SJSA1 (cell line): ENCODE measurements around the gene MATN4. TPM values are rescaled to one million over a fixed set of nuclear protein-coding genes. Genes with fewer than 3 reads are reported as not detected.
A peak's percentile ranks its signal among the peaks of the same experiment; 100 is the strongest.

ENCODE experiments used
- DNase-seq, 2 experiments: peaks; one replicate each; pipeline ENCODE4 v3.0.0-alpha.2; 2015 to 2020; ENCODE audit warnings: low spot score in 2 of 2, low read depth in 1 of 2
- H3K27ac ChIP-seq: fragments of 250-450 bp; sonication (Bioruptor Pico); 2 replicates; pipeline ENCODE4 v1.5.1; 2020; ENCODE audit warnings: mild to moderate bottlenecking, moderate library complexity
- H3K27me3 ChIP-seq: fragments of 250-450 bp; sonication (Bioruptor Pico); replicated peaks from 2 replicates; pipeline ENCODE4 v1.5.1; 2020; ENCODE audit warnings: mild to moderate bottlenecking, moderate library complexity
- H3K36me3 ChIP-seq: fragments of 250-450 bp; sonication (Bioruptor Pico); 2 replicates; pipeline ENCODE4 v1.5.1; 2020; ENCODE audit warnings: mild to moderate bottlenecking
- H3K4me1 ChIP-seq: fragments of 250-450 bp; sonication (Bioruptor Pico); replicated peaks from 2 replicates; pipeline ENCODE4 v1.6.1; 2021; ENCODE audit warnings: mild to moderate bottlenecking
- H3K4me3 ChIP-seq: fragments of 250-450 bp; sonication (Bioruptor Pico); 2 replicates; pipeline ENCODE4 v1.5.1; 2020; ENCODE audit warnings: mild to moderate bottlenecking
- H3K9me3 ChIP-seq: fragments of 250-450 bp; sonication (Bioruptor Pico); replicated peaks from 2 replicates; pipeline ENCODE4 v1.5.1; 2020; ENCODE audit warnings: mild to moderate bottlenecking
- total RNA-seq: library from RNA; depleted of rRNA; stranded (reverse); fragments of >200 nt; shearing (Covaris generic); gene quantifications from 2 replicates; pipeline ENCODE4 v1.2.3, GENCODE V29; 2014

The MATN4 gene
- total RNA-seq, 1 experiment from 2014 or later, result not detected

GRCh38 chr20:45316150-45317080, 8.3 kb upstream of the MATN4 start:
- Histone ChIP-seq H3K9me3 (no peaks in the 10 kb centered on the region), H3K36me3 (no peaks in the 10 kb centered on the region), H3K27ac (no peak overlapping the region), H3K4me3 (no peak overlapping the region), H3K4me1 (0 out of 2 replicates have a peak, but pooled peaks cover 4% of the 10 kb centered on the region), H3K27me3 (no peaks in the 10 kb centered on the region)
- no peak for DNase-seq

- DNase-seq, result no peak
- Histone ChIP-seq H3K27me3 (no peaks in the 10 kb centered on the region), H3K4me1 (0 out of 2 replicates have a peak, but pooled peaks cover 5% of the 10 kb centered on the region), H3K36me3 (no peaks in the 10 kb centered on the region), H3K4me3 (no peak overlapping the region), H3K9me3 (no peaks in the 10 kb centered on the region), H3K27ac (no peak overlapping the region)
These were observed 7.6 kb upstream of the MATN4 start for GRCh38 chr20:45315672-45316071.

GRCh38 chr20:45313943-45314342, 5.8 kb upstream of the MATN4 start:
- Histone ChIP-seq H3K4me1 (0 out of 2 replicates have a peak, but pooled peaks cover 5% of the 10 kb centered on the region), H3K9me3 (no peaks in the 10 kb centered on the region), H3K4me3 (no peak overlapping the region), H3K36me3 (no peaks in the 10 kb centered on the region), H3K27me3 (no peaks in the 10 kb centered on the region), H3K27ac (no peak overlapping the region)
- no peak for DNase-seq

- no peaks in the 10 kb centered on the region for H3K9me3 ChIP-seq
- H3K27me3 ChIP-seq, result no peaks in the 10 kb centered on the region
- H3K27ac ChIP-seq, result no peak overlapping the region
- DNase-seq, result no peak
- H3K4me3 ChIP-seq, result no peak overlapping the region
- H3K36me3 ChIP-seq, result no peaks in the 10 kb centered on the region
- 0 out of 2 replicates have a peak, but pooled peaks cover 5% of the 10 kb centered on the region for H3K4me1 ChIP-seq
These were observed 5.1 kb upstream of the MATN4 start for GRCh38 chr20:45313065-45313695.

- no peaks in the 10 kb centered on the region for H3K9me3 ChIP-seq
- H3K27ac ChIP-seq, result no peak overlapping the region
- H3K36me3 ChIP-seq, result no peaks in the 10 kb centered on the region
- DNase-seq, result no peak
- H3K4me1 ChIP-seq, result 0 out of 2 replicates have a peak, but pooled peaks cover 5% of the 10 kb centered on the region
- H3K4me3 ChIP-seq, result no peak overlapping the region
- no peaks in the 10 kb centered on the region for H3K27me3 ChIP-seq
These were observed 4.1 kb upstream of the MATN4 start for GRCh38 chr20:45312241-45312640.

- 0 out of 2 replicates have a peak, but pooled peaks cover 5% of the 10 kb centered on the region for H3K4me1 ChIP-seq
- DNase-seq, result peak in 1 of 2 experiments; percentile 20
- no peak overlapping the region for H3K27ac ChIP-seq
These were observed 3.6 kb upstream of the MATN4 start for GRCh38 chr20:45311589-45312211.

GRCh38 chr20:45309075-45309474, 976 bp upstream of the MATN4 start:
- Histone ChIP-seq H3K36me3 (no peaks in the 10 kb centered on the region), H3K4me3 (no peak overlapping the region), H3K4me1 (0 out of 2 replicates have a peak, but pooled peaks cover 5% of the 10 kb centered on the region), H3K27ac (no peak overlapping the region), H3K27me3 (no peaks in the 10 kb centered on the region), H3K9me3 (no peaks in the 10 kb centered on the region)
- no peak for DNase-seq

More at GRCh38 chr20:45311589-45312211, 3.6 kb upstream of the MATN4 start:
- Histone ChIP-seq H3K4me3 (no peak overlapping the region), H3K27me3 (no peaks in the 10 kb centered on the region), H3K9me3 (no peaks in the 10 kb centered on the region), H3K36me3 (no peaks in the 10 kb centered on the region)

- DNase-seq, result no peak
- Histone ChIP-seq H3K27ac (no peak overlapping the region), H3K9me3 (no peaks in the 10 kb centered on the region), H3K4me3 (no peak overlapping the region), H3K36me3 (no peaks in the 10 kb centered on the region), H3K27me3 (no peaks in the 10 kb centered on the region), H3K4me1 (0 out of 2 replicates have a peak, but pooled peaks cover 5% of the 10 kb centered on the region)
These were observed 941 bp downstream of the MATN4 start for GRCh38 chr20:45307076-45307640.

GRCh38 chr20:45306431-45306982, 1.6 kb downstream of the MATN4 start, which contains the start of gene RBPJL:
TSS of gene RBPJL (plus strand) at chr20:45306840. CDS start at chr20:45306923, 83 bp downstream.
- no peak for DNase-seq
- no peaks in the 10 kb centered on the region for H3K9me3 ChIP-seq
- H3K36me3 ChIP-seq, result no peaks in the 10 kb centered on the region
- no peak within 1 kb of the TSS for H3K27ac ChIP-seq
- no peaks in the 10 kb centered on the region for H3K27me3 ChIP-seq
- H3K4me3 ChIP-seq, result no peak within 1 kb of the TSS
- H3K4me1 ChIP-seq, result 0 out of 2 replicates have a peak, but pooled peaks cover 2% of the 10 kb centered on the region

- H3K4me3 ChIP-seq, result no peak overlapping the region
- H3K9me3 ChIP-seq, result no peaks in the 10 kb centered on the region
- H3K27me3 ChIP-seq, result no peaks in the 10 kb centered on the region
- no peak overlapping the region for H3K27ac ChIP-seq
- DNase-seq, result no peak
- H3K4me1 ChIP-seq, result peaks cover 3% of the 10 kb centered on the region; the same call in 1 of the 2 replicates
- no peaks in the 10 kb centered on the region for H3K36me3 ChIP-seq
These were observed 2.8 kb downstream of the MATN4 start for GRCh38 chr20:45305262-45305661.

GRCh38 chr20:45304464-45304999, 3.6 kb downstream of the MATN4 start:
- Histone ChIP-seq H3K36me3 (no peaks in the 10 kb centered on the region), H3K4me1 (peaks cover 3% of the 10 kb centered on the region; the same call in 1 of the 2 replicates), H3K27ac (no peak overlapping the region), H3K9me3 (no peaks in the 10 kb centered on the region), H3K27me3 (no peaks in the 10 kb centered on the region), H3K4me3 (no peak overlapping the region)
- no peak for DNase-seq

- H3K36me3 ChIP-seq, result no peaks in the 10 kb centered on the region
- no peak for DNase-seq
- peaks cover 3% of the 10 kb centered on the region; the same call in 1 of the 2 replicates for H3K4me1 ChIP-seq
- H3K27ac ChIP-seq, result no peak overlapping the region
- H3K9me3 ChIP-seq, result no peaks in the 10 kb centered on the region
- no peaks in the 10 kb centered on the region for H3K27me3 ChIP-seq
- no peak overlapping the region for H3K4me3 ChIP-seq
These were observed 4.3 kb downstream of the MATN4 start for GRCh38 chr20:45303586-45304463.
